Trophoblast cell (in vitro differentiated cells and primary cell): Measurements from ENCODE around the gene APCDD1L.

ENCODE experiments used
- DNase-seq, 2 donors: peaks; one replicate each; pipeline ENCODE4 v3.0.0-alpha.2; 2016
- H2AFZ ChIP-seq: 2 replicates; pipeline ENCODE4 v1.6.1; 2013; ENCODE audit warnings: low read length, moderate library complexity, mild to moderate bottlenecking; ENCODE audit not compliant: insufficient read depth, poor library complexity
- H2AK5ac ChIP-seq: 2 replicates; pipeline ENCODE4 v1.6.1; 2013; ENCODE audit warnings: mild to moderate bottlenecking, low read length
- H2BK120ac ChIP-seq: 2 replicates; pipeline ENCODE4 v1.6.1; 2013; ENCODE audit warnings: low read length, mild to moderate bottlenecking, moderate library complexity; ENCODE audit not compliant: insufficient read depth, poor library complexity
- H2BK12ac ChIP-seq: 2 replicates; pipeline ENCODE4 v1.6.1; 2013; ENCODE audit warnings: mild to moderate bottlenecking, low read length, moderate library complexity
- H2BK5ac ChIP-seq: 2 replicates; pipeline ENCODE4 v1.6.1; 2013; ENCODE audit warnings: low read length, low read depth, moderate library complexity, mild to moderate bottlenecking; ENCODE audit not compliant: poor library complexity
- H3K14ac ChIP-seq: 2 replicates; pipeline ENCODE4 v1.6.1; 2013; ENCODE audit warnings: mild to moderate bottlenecking, low read length
- H3K18ac ChIP-seq: 2 replicates; pipeline ENCODE4 v1.6.1; 2013; ENCODE audit warnings: mild to moderate bottlenecking, low read length
- H3K23ac ChIP-seq: 2 replicates; pipeline ENCODE4 v1.6.1; 2013; ENCODE audit warnings: low read length
- H3K27ac ChIP-seq: 2 replicates; pipeline ENCODE4 v1.5.1; 2013; ENCODE audit warnings: low read depth, mild to moderate bottlenecking, inconsistent platforms, low read length, moderate library complexity
- H3K27me3 ChIP-seq: 2 replicates; pipeline ENCODE4 v1.6.1; 2013; ENCODE audit warnings: inconsistent platforms, mild to moderate bottlenecking, low read length, moderate library complexity; ENCODE audit not compliant: insufficient read depth
- H3K36me3 ChIP-seq, 2 experiments: 1 replicate in 1 of 2; 2 replicates in 1 of 2; pipeline ENCODE4 v1.6.1; 2013; ENCODE audit warnings: low read length in 2 of 2, mild to moderate bottlenecking in 2 of 2, moderate library complexity in 1 of 2; ENCODE audit not compliant: insufficient read depth in 2 of 2, control insufficient read depth in 1 of 2
- H3K4ac ChIP-seq: 2 replicates; pipeline ENCODE4 v1.6.1; 2013; ENCODE audit warnings: low read depth, mild to moderate bottlenecking, low read length, moderate library complexity
- H3K4me1 ChIP-seq, 2 experiments: 1 replicate in 1 of 2; 2 replicates in 1 of 2; pipeline ENCODE4 v1.6.1; 2013; ENCODE audit warnings: low read length in 2 of 2, mild to moderate bottlenecking in 2 of 2, moderate library complexity in 1 of 2; ENCODE audit not compliant: insufficient read depth in 2 of 2, control insufficient read depth in 1 of 2
- H3K4me2 ChIP-seq: 2 replicates; pipeline ENCODE4 v1.6.1; 2013; ENCODE audit warnings: inconsistent platforms, mild to moderate bottlenecking, low read length, moderate library complexity
- H3K4me3 ChIP-seq: 2 replicates; pipeline ENCODE4 v1.5.1; 2013; ENCODE audit warnings: mild to moderate bottlenecking, low read depth, low read length, inconsistent platforms
- H3K79me1 ChIP-seq: one replicate; pipeline ENCODE4 v1.6.1; 2013; ENCODE audit warnings: low read length
- H3K79me2 ChIP-seq: 2 replicates; pipeline ENCODE4 v1.6.1; 2013; ENCODE audit warnings: low read length, mild to moderate bottlenecking; ENCODE audit not compliant: control insufficient read depth, insufficient read depth, poor library complexity
- H3K9ac ChIP-seq: 2 replicates; pipeline ENCODE4 v1.6.1; 2013; ENCODE audit warnings: mild to moderate bottlenecking, low read length
- H3K9me3 ChIP-seq: 2 replicates; pipeline ENCODE4 v1.6.1; 2013; ENCODE audit warnings: low read depth, mild to moderate bottlenecking, control low read depth, inconsistent platforms, low read length; ENCODE audit not compliant: insufficient read depth
- H4K12ac ChIP-seq: 2 replicates; pipeline ENCODE4 v1.6.1; 2013; ENCODE audit warnings: low read depth, mild to moderate bottlenecking, low read length, moderate library complexity
- H4K8ac ChIP-seq: 2 replicates; pipeline ENCODE4 v1.6.1; 2013; ENCODE audit warnings: low read depth, mild to moderate bottlenecking, low read length, moderate library complexity
- H4K91ac ChIP-seq: one replicate; pipeline ENCODE4 v1.6.1; 2013; ENCODE audit warnings: low read depth, mild to moderate bottlenecking, low read length, moderate library complexity
- WGBS: extraction: QIAGEN DNeasy Blood & Tissue Kit; methylation state at CpG from one replicate; pipeline ENCODE4 v1.1.7; 2013; ENCODE audit warnings: missing lambda C conversion rate; ENCODE audit not compliant: insufficient read length, insufficient coverage; ENCODE audit errors: extremely low coverage; 5-methylcytosine and 5-hydroxymethylcytosine counted together

APCDD1L gene

GRCh38 chr20:58524814-58525213 is 9.6 kb upstream of the APCDD1L start:
- Histone ChIP-seq H3K36me3 (no peaks in the 10 kb centered on the region), H3K27ac (no peak overlapping the region), H2AFZ (no peak overlapping the region), H3K18ac (no peak overlapping the region), H2BK120ac (no peak overlapping the region), H3K14ac (no peak overlapping the region), H2BK12ac (no peak overlapping the region), H2AK5ac (no peak overlapping the region), H3K9me3 (peaks cover 10% of the 10 kb centered on the region), H2BK5ac (no peak overlapping the region), H4K12ac (no peak overlapping the region), H3K27me3 (no peaks in the 10 kb centered on the region), H3K79me1 (no peaks in the 10 kb centered on the region), H3K4ac (no peak overlapping the region), H3K4me1 (no peaks in the 10 kb centered on the region), H3K79me2 (no peaks in the 10 kb centered on the region), H3K23ac (no peak overlapping the region), H4K91ac (no peak overlapping the region), H4K8ac (no peak overlapping the region), H3K9ac (no peak overlapping the region), H3K4me3 (no peak overlapping the region), H3K4me2 (no peak overlapping the region)
- peak; percentile 48 to 74 for DNase-seq
- no CpG with 5 or more reads among the region's 7 CpGs for WGBS

DNA sequence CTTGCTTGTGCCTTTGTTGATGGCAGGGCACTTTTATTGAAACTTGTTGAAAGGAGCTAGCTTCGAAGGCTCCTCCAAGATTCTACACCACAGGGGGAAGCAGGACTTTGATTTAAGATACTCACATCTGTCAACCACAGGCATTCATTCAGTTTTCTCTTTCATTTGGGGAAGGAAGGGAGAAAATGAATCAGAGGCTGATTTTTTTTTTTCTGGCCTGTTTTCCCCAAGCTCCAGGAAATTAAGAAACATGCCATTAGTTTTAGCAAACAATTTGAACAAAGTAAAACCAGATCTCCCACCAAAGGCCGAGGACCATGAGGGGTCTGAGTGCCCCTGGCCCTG is 8.7 kb upstream of the APCDD1L start:
- no peak overlapping the region for H3K14ac ChIP-seq
- no CpG with 5 or more reads among the region's 2 CpGs for WGBS
- H3K4me2 ChIP-seq: no peak overlapping the region
- H3K79me2 ChIP-seq: no peaks in the 10 kb centered on the region
- no peak overlapping the region for H3K9ac ChIP-seq
- no peak overlapping the region for H3K4ac ChIP-seq
- no peak overlapping the region for H4K8ac ChIP-seq
- no peak overlapping the region for H2BK5ac ChIP-seq
- H3K4me1 ChIP-seq: no peaks in the 10 kb centered on the region
- H3K27ac ChIP-seq: no peak overlapping the region
- DNase-seq: no peak
- H3K23ac ChIP-seq: no peak overlapping the region
- H3K18ac ChIP-seq: no peak overlapping the region
- no peak overlapping the region for H2BK120ac ChIP-seq
- H2BK12ac ChIP-seq: no peak overlapping the region
- H3K9me3 ChIP-seq: peaks cover 10% of the 10 kb centered on the region
- H3K27me3 ChIP-seq: no peaks in the 10 kb centered on the region
- no peak overlapping the region for H2AFZ ChIP-seq
- no peaks in the 10 kb centered on the region for H3K79me1 ChIP-seq
- H4K91ac ChIP-seq: no peak overlapping the region
- H3K36me3 ChIP-seq: no peaks in the 10 kb centered on the region
- H3K4me3 ChIP-seq: no peak overlapping the region
- no peak overlapping the region for H4K12ac ChIP-seq
- no peak overlapping the region for H2AK5ac ChIP-seq

GRCh38 chr20:58523072-58523970 is 8.1 kb upstream of the APCDD1L start:
- H3K4me1 ChIP-seq: no peaks in the 10 kb centered on the region
- H4K8ac ChIP-seq: no peak overlapping the region
- no peak overlapping the region for H3K4ac ChIP-seq
- H3K4me3 ChIP-seq: no peak overlapping the region
- WGBS: no CpG with 5 or more reads among the region's 19 CpGs
- H2AK5ac ChIP-seq: no peak overlapping the region
- H2BK120ac ChIP-seq: no peak overlapping the region
- no peak overlapping the region for H4K91ac ChIP-seq
- H3K27ac ChIP-seq: no peak overlapping the region
- no peak overlapping the region for H2AFZ ChIP-seq
- peaks cover 10% of the 10 kb centered on the region for H3K9me3 ChIP-seq
- H3K79me2 ChIP-seq: no peaks in the 10 kb centered on the region
- H3K14ac ChIP-seq: no peak overlapping the region
- H3K18ac ChIP-seq: no peak overlapping the region
- H2BK5ac ChIP-seq: no peak overlapping the region
- H3K23ac ChIP-seq: no peak overlapping the region
- H3K27me3 ChIP-seq: no peaks in the 10 kb centered on the region
- H3K36me3 ChIP-seq: no peaks in the 10 kb centered on the region
- no peaks in the 10 kb centered on the region for H3K79me1 ChIP-seq
- no peak overlapping the region for H2BK12ac ChIP-seq
- DNase-seq: no peak
- no peak overlapping the region for H4K12ac ChIP-seq
- H3K9ac ChIP-seq: no peak overlapping the region
- H3K4me2 ChIP-seq: no peak overlapping the region

DNA sequence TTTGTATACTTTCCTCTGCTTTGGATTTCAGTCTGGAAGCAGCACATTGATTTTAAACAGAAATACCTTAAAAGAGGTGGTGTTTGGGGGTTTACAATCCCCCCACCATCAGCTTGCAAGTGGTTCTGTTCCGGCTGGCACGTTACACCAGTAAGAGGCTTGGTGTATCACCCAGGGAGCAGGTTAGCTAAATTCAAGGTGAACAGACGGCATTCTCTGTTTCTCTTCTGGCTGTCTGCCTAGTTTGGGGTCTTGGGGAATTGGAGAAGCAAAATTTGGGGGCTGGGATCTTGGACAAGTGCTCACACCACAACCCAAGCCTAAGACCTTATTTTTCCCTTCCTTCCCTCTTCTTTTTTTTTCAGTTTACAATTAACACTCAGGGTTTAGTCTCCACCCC is 7.5 kb upstream of the APCDD1L start:
- no peak overlapping the region for H3K4ac ChIP-seq

More for the DNA sequence above, 7.5 kb upstream of the APCDD1L start:
- no peak overlapping the region for H3K14ac ChIP-seq
- H3K27me3 ChIP-seq: no peaks in the 10 kb centered on the region
- no peak overlapping the region for H2BK12ac ChIP-seq
- no peak for DNase-seq
- H2BK120ac ChIP-seq: no peak overlapping the region
- H2AK5ac ChIP-seq: no peak overlapping the region
- H3K36me3 ChIP-seq: no peaks in the 10 kb centered on the region
- H4K91ac ChIP-seq: no peak overlapping the region
- no peak overlapping the region for H3K4me2 ChIP-seq
- H3K18ac ChIP-seq: no peak overlapping the region
- no peak overlapping the region for H4K8ac ChIP-seq
- no peak overlapping the region for H4K12ac ChIP-seq
- H3K27ac ChIP-seq: no peak overlapping the region
- H3K9me3 ChIP-seq: peaks cover 10% of the 10 kb centered on the region
- H2BK5ac ChIP-seq: no peak overlapping the region
- no peak overlapping the region for H3K23ac ChIP-seq
- no peaks in the 10 kb centered on the region for H3K79me2 ChIP-seq
- H3K4me3 ChIP-seq: no peak overlapping the region
- no peaks in the 10 kb centered on the region for H3K4me1 ChIP-seq
- WGBS: no CpG with 5 or more reads among the region's 3 CpGs
- H2AFZ ChIP-seq: no peak overlapping the region
- H3K79me1 ChIP-seq: no peaks in the 10 kb centered on the region
- no peak overlapping the region for H3K9ac ChIP-seq
